Measurements from ENCODE around the gene UNC5B. TPM values are rescaled to one million over a fixed set of nuclear protein-coding genes. Genes with fewer than 3 reads are reported as not detected.
A peak's percentile ranks its signal among the peaks of the same experiment; 100 is the strongest.

Gene UNC5B
- polyA plus RNA-seq, 3 donors, result 0.04 to 0.72 TPM; not detected in 1

GRCh38 chr10:71302451-71302850 lies 90.1 kb downstream of the UNC5B start:
- no peaks in the 10 kb centered on the region for H4K20me1 ChIP-seq (ENCODE audit: insufficient read depth, low read length)
- H3K4me3 Mint-ChIP-seq, result no peak overlapping the region
- H3K27ac ChIP-seq (ENCODE audit: low read depth in 1 of 2, low read length in 2 of 2), result no peak overlapping the region
- no peak overlapping the region for H3K4me3 ChIP-seq (replicated peaks in 1 of 3; ENCODE audit: low read depth in 2 of 3, low read length in 3 of 3)
- 100% methylated on average over 1 of the region's 4 CpGs for WGBS (ENCODE audit: insufficient coverage)
- peaks cover 0 to 4% (median 1%) of the 10 kb centered on the region in 3 donors for H3K27me3 Mint-ChIP-seq (ENCODE audit: low read depth in 3 of 3)
- no peaks in the 10 kb centered on the region for H3K9me3 Mint-ChIP-seq
- intact Hi-C loops (cut with micrococcal nuclease), result no loop called here
- H3K4me1 ChIP-seq (ENCODE audit: control insufficient read depth in 1 of 2, insufficient read depth in 2 of 2, low read length in 2 of 2), result peaks cover 12 to 18% of the 10 kb centered on the region in 2 donors
- no peaks in the 10 kb centered on the region for H3K79me2 ChIP-seq (ENCODE audit: insufficient read depth, low read length)
- H3K36me3 Mint-ChIP-seq, result no peaks in the 10 kb centered on the region
- H3K9ac ChIP-seq (ENCODE audit: insufficient read depth, low read length, poor library complexity, severe bottlenecking), result no peak overlapping the region
- H3K27me3 ChIP-seq (ENCODE audit: control insufficient read depth in 2 of 2, insufficient read depth in 2 of 2, low read length in 2 of 2), result no peaks in the 10 kb centered on the region
- no peak overlapping the region for H2AFZ ChIP-seq (ENCODE audit: insufficient read depth, low read depth, low read length, poor library complexity, severe bottlenecking)
- no peak for DNase-seq
- peaks cover 35% of the 10 kb centered on the region for H3K4me1 Mint-ChIP-seq
- TF ChIP-seq CTCF (IDR thresholded peaks at IDR 0.05), result no peak
- no peak overlapping the region for H3K4me2 ChIP-seq (replicated peaks; ENCODE audit: extremely low read depth, low read length, poor library complexity, severe bottlenecking)
- H3K36me3 ChIP-seq (replicated peaks in 1 of 2; ENCODE audit: control insufficient read depth in 1 of 2, insufficient read depth in 2 of 2, low read length in 2 of 2), result no peaks in the 10 kb centered on the region
- no peak overlapping the region for H3K27ac Mint-ChIP-seq
- no peaks in the 10 kb centered on the region for H3K9me3 ChIP-seq (replicated peaks in 1 of 2; ENCODE audit: control insufficient read depth in 1 of 2, insufficient read depth in 1 of 2, low read length in 2 of 2)

GRCh38 chr10:71302874-71303568 lies 90.7 kb downstream of the UNC5B start:
- peaks cover 0 to 4% (median 1%) of the 10 kb centered on the region in 3 donors for H3K27me3 Mint-ChIP-seq (ENCODE audit: low read depth in 3 of 3)
- peak; percentile 74 for TF ChIP-seq CTCF (IDR thresholded peaks at IDR 0.05)
- H3K4me3 ChIP-seq (replicated peaks in 1 of 3; ENCODE audit: low read depth in 2 of 3, low read length in 3 of 3), result no peak overlapping the region
- no peaks in the 10 kb centered on the region for H4K20me1 ChIP-seq (ENCODE audit: insufficient read depth, low read length)
- H3K4me1 ChIP-seq (ENCODE audit: control insufficient read depth in 1 of 2, insufficient read depth in 2 of 2, low read length in 2 of 2), result peaks cover 12 to 18% of the 10 kb centered on the region in 2 donors
- no peak overlapping the region for H3K27ac Mint-ChIP-seq
- H3K36me3 ChIP-seq (replicated peaks in 1 of 2; ENCODE audit: control insufficient read depth in 1 of 2, insufficient read depth in 2 of 2, low read length in 2 of 2), result no peaks in the 10 kb centered on the region
- H3K27me3 ChIP-seq (ENCODE audit: control insufficient read depth in 2 of 2, insufficient read depth in 2 of 2, low read length in 2 of 2), result no peaks in the 10 kb centered on the region
- H3K36me3 Mint-ChIP-seq, result no peaks in the 10 kb centered on the region
- no peak overlapping the region for H2AFZ ChIP-seq (ENCODE audit: insufficient read depth, low read depth, low read length, poor library complexity, severe bottlenecking)
- H3K9me3 ChIP-seq (replicated peaks in 1 of 2; ENCODE audit: control insufficient read depth in 1 of 2, insufficient read depth in 1 of 2, low read length in 2 of 2), result no peaks in the 10 kb centered on the region
- H3K9ac ChIP-seq (ENCODE audit: insufficient read depth, low read length, poor library complexity, severe bottlenecking), result no peak overlapping the region
- H3K79me2 ChIP-seq (ENCODE audit: insufficient read depth, low read length), result no peaks in the 10 kb centered on the region
- peak; percentile 27 to 57 (median 53) for DNase-seq
- H3K4me2 ChIP-seq (replicated peaks; ENCODE audit: extremely low read depth, low read length, poor library complexity, severe bottlenecking), result no peak overlapping the region
- H3K27ac ChIP-seq (ENCODE audit: low read depth in 1 of 2, low read length in 2 of 2), result no peak overlapping the region
- H3K9me3 Mint-ChIP-seq, result no peaks in the 10 kb centered on the region
- intact Hi-C loops (cut with micrococcal nuclease), result no loop called here
- no peak overlapping the region for H3K4me3 Mint-ChIP-seq
- H3K4me1 Mint-ChIP-seq, result peaks cover 32% of the 10 kb centered on the region
- 58% methylated on average over 7 of the region's 8 CpGs for WGBS (ENCODE audit: insufficient coverage)

All from CD14-positive monocyte (primary cell).